ENCODE results near the gene HTR6.

GRCh38 chr1:19658186-19658585 is 6.5 kb upstream of the HTR6 start:
- TF ChIP-seq SIN3A (IDR thresholded peaks at IDR 0.05; ENCODE audit: borderline replicate concordance, insufficient read depth, low read length): no peak
- TF ChIP-seq, protein P1, sequence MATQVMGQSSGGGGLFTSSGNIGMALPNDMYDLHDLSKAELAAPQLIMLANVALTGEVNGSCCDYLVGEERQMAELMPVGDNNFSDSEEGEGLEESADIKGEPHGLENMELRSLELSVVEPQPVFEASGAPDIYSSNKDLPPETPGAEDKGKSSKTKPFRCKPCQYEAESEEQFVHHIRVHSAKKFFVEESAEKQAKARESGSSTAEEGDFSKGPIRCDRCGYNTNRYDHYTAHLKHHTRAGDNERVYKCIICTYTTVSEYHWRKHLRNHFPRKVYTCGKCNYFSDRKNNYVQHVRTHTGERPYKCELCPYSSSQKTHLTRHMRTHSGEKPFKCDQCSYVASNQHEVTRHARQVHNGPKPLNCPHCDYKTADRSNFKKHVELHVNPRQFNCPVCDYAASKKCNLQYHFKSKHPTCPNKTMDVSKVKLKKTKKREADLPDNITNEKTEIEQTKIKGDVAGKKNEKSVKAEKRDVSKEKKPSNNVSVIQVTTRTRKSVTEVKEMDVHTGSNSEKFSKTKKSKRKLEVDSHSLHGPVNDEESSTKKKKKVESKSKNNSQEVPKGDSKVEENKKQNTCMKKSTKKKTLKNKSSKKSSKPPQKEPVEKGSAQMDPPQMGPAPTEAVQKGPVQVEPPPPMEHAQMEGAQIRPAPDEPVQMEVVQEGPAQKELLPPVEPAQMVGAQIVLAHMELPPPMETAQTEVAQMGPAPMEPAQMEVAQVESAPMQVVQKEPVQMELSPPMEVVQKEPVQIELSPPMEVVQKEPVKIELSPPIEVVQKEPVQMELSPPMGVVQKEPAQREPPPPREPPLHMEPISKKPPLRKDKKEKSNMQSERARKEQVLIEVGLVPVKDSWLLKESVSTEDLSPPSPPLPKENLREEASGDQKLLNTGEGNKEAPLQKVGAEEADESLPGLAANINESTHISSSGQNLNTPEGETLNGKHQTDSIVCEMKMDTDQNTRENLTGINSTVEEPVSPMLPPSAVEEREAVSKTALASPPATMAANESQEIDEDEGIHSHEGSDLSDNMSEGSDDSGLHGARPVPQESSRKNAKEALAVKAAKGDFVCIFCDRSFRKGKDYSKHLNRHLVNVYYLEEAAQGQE (IDR thresholded peaks at IDR 0.05; ENCODE audit: insufficient read depth in 1 of 2, low read depth in 2 of 2, low read length in 2 of 2): no peak
- TF ChIP-seq POLR2AphosphoS5 (IDR thresholded peaks at IDR 0.05; ENCODE audit: low read depth, low read length): no peak

Measured in PFSK-1 (cell line).